Stimulated activated naive CD4-positive, alpha-beta T cell (primary cell): ENCODE measurements around the gene HES5.

ENCODE experiments used
- DNase-seq, 6 experiments: peaks; one replicate each; lab custom pipeline; 2025; lab: John Stamatoyannopoulos, UW

The HES5 gene

GRCh38 chr1:2530513-2531361 lies 674 bp upstream of the HES5 start:
- peak in 1 of 6 experiments; percentile 32 for DNase-seq

GRCh38 chr1:2528966-2529783 lies 888 bp downstream of the HES5 start:
- DNase-seq = peak in 4 of 6 experiments; percentile 28 to 45 (median 35)

- no peak for DNase-seq
These were observed 1.5 kb downstream of the HES5 start for GRCh38 chr1:2528611-2528965.

- no peak for DNase-seq
These were observed 2.0 kb downstream of the HES5 start for GRCh38 chr1:2528016-2528415.

- no peak for DNase-seq
These were observed 2.6 kb downstream of the HES5 start for GRCh38 chr1:2527556-2527860.

GRCh38 chr1:2526824-2527555 lies 3.1 kb downstream of the HES5 start:
- DNase-seq = peak in 1 of 6 experiments; percentile 32

GRCh38 chr1:2525920-2526823 lies 3.9 kb downstream of the HES5 start, which contains the start of gene PANK4:
Gene PANK4 (minus strand): TSS chr1:2526596. CDS start chr1:2526587, 9 bp downstream.
- DNase-seq = peak; percentile 78 to 96 (median 85)

GRCh38 chr1:2525572-2525919 lies 4.5 kb downstream of the HES5 start:
- DNase-seq = no peak

GRCh38 chr1:2523891-2524609 lies 6.0 kb downstream of the HES5 start:
- DNase-seq = peak in 5 of 6 experiments; percentile 40 to 65 (median 61)

- DNase-seq = peak in 5 of 6 experiments; percentile 40 to 69 (median 53)
These were observed 6.7 kb downstream of the HES5 start for GRCh38 chr1:2523191-2523890.

- no peak for DNase-seq
These were observed 7.8 kb downstream of the HES5 start for GRCh38 chr1:2522230-2522629.

GRCh38 chr1:2520806-2521205 lies 9.3 kb downstream of the HES5 start:
- no peak for DNase-seq

- DNase-seq = no peak
These were observed 9.9 kb downstream of the HES5 start for GRCh38 chr1:2520206-2520605.

- no peak for DNase-seq
These were observed 10.3 kb downstream of the HES5 start for GRCh38 chr1:2519729-2520128.

- DNase-seq = no peak
These were observed 10.9 kb downstream of the HES5 start for GRCh38 chr1:2519029-2519685.

- DNase-seq = no peak
These were observed 11.5 kb downstream of the HES5 start for GRCh38 chr1:2518528-2518927.

GRCh38 chr1:2517966-2518365 lies 12.1 kb downstream of the HES5 start:
- no peak for DNase-seq

GRCh38 chr1:2516946-2517345 lies 13.1 kb downstream of the HES5 start:
- no peak for DNase-seq

GRCh38 chr1:2516124-2516523 lies 13.9 kb downstream of the HES5 start:
- no peak for DNase-seq

- no peak for DNase-seq
These were observed 14.3 kb downstream of the HES5 start for GRCh38 chr1:2515763-2516080.
